Cardiac muscle cell (in vitro differentiated cells and primary cell): Measurements from ENCODE around the gene ARHGEF10L. TPM values are rescaled to one million over a fixed set of nuclear protein-coding genes. Genes with fewer than 3 reads are reported as not detected.

Source experiments
- DNase-seq, 2 donors: peaks; one replicate each; pipeline versions ENCODE4 v3.0.0 to v3.0.0-alpha.2; 2010 to 2017; ENCODE audit warnings: low read depth in 1 of 2, low spot score in 1 of 2
- H3K27ac ChIP-seq: fragments of 200-600 bp; sonication (generic); 2 replicates; pipeline ENCODE4 v1.5.1; 2016
- H3K27me3 ChIP-seq: fragments of 200-600 bp; sonication (generic); 2 replicates; pipeline ENCODE4 v1.6.0; 2016; ENCODE audit warnings: control low read depth
- H3K36me3 ChIP-seq: fragments of 200-600 bp; sonication (generic); 2 replicates; pipeline ENCODE4 v1.5.1; 2016; ENCODE audit warnings: control low read depth
- H3K4me1 ChIP-seq: fragments of 200-600 bp; sonication (generic); 2 replicates; pipeline ENCODE4 v1.8.1; 2017; ENCODE audit warnings: low read depth, mild to moderate bottlenecking, mixed run types
- H3K4me3 ChIP-seq: fragments of 200-600 bp; sonication (generic); 2 replicates; pipeline ENCODE4 v1.5.1; 2016; ENCODE audit warnings: mild to moderate bottlenecking
- H3K9me3 ChIP-seq: fragments of 200-600 bp; sonication (generic); 2 replicates; pipeline ENCODE4 v1.5.1; 2017; ENCODE audit warnings: low read depth, mild to moderate bottlenecking, control low read depth
- CTCF ChIP-seq: IDR thresholded peaks from 2 replicates; pipeline ENCODE4 v1.5.1; 2012; ENCODE audit warnings: low read depth, mild to moderate bottlenecking, low read length
- polyA plus RNA-seq: library from polyadenylated mRNA; unstranded; fragments of >200 nt; fragmentation: Nextera tagmentation; extraction: Ambion mirVana; gene quantifications from 2 replicates; pipeline ENCODE4 v1.2.1, GENCODE V29; 2016
- total RNA-seq: library from RNA; depleted of rRNA; stranded (reverse); fragments of >200 nt; gene quantifications from 2 replicates; pipeline ENCODE4 v1.2.3, GENCODE V29; 2016

Gene ARHGEF10L
- total and polyA plus RNA-seq, 2 experiments from 2014 or later = 32.3 to 55.4 TPM

GRCh38 chr1:17561561-17561985, 22.1 kb downstream of the ARHGEF10L start:
- Histone ChIP-seq H3K36me3 (no peaks in the 10 kb centered on the region), H3K4me3 (no peak overlapping the region)

GRCh38 chr1:17562375-17562774, 22.9 kb downstream of the ARHGEF10L start:
- Histone ChIP-seq H3K27ac (no peak overlapping the region), H3K4me3 (no peak overlapping the region), H3K9me3 (no peaks in the 10 kb centered on the region), H3K27me3 (no peaks in the 10 kb centered on the region), H3K36me3 (no peaks in the 10 kb centered on the region), H3K4me1 (peaks cover 4% of the 10 kb centered on the region)
- no peak for DNase-seq
- no peak for TF ChIP-seq CTCF

More at GRCh38 chr1:17561561-17561985, 22.1 kb downstream of the ARHGEF10L start:
- Histone ChIP-seq H3K4me1 (peaks cover 4% of the 10 kb centered on the region), H3K9me3 (no peaks in the 10 kb centered on the region), H3K27me3 (no peaks in the 10 kb centered on the region), H3K27ac (peak overlapping the region; percentile 28)
- DNase-seq = peak in 1 of 2 donors; percentile 44
- no peak for TF ChIP-seq CTCF

GRCh38 chr1:17563494-17564281, 24.2 kb downstream of the ARHGEF10L start:
- no peak overlapping the region for H3K27ac ChIP-seq
- H3K27me3 ChIP-seq = no peaks in the 10 kb centered on the region
- no peak overlapping the region for H3K4me3 ChIP-seq
- H3K36me3 ChIP-seq = no peaks in the 10 kb centered on the region
- TF ChIP-seq CTCF = no peak
- peaks cover 6% of the 10 kb centered on the region for H3K4me1 ChIP-seq
- DNase-seq = no peak
- no peaks in the 10 kb centered on the region for H3K9me3 ChIP-seq

- Histone ChIP-seq H3K36me3 (no peaks in the 10 kb centered on the region), H3K9me3 (no peaks in the 10 kb centered on the region), H3K4me1 (peaks cover 16% of the 10 kb centered on the region), H3K4me3 (no peak overlapping the region), H3K27ac (peak overlapping the region; percentile 7), H3K27me3 (no peaks in the 10 kb centered on the region)
- no peak for DNase-seq
- TF ChIP-seq CTCF = no peak
Measured at GRCh38 chr1:17564458-17565393, 25.2 kb downstream of the ARHGEF10L start.

- H3K27ac ChIP-seq = no peak overlapping the region
- H3K36me3 ChIP-seq = no peaks in the 10 kb centered on the region
- TF ChIP-seq CTCF = no peak
- peak in 1 of 2 donors; percentile 22 for DNase-seq
- H3K4me1 ChIP-seq = peaks cover 21% of the 10 kb centered on the region
- no peaks in the 10 kb centered on the region for H3K9me3 ChIP-seq
- H3K4me3 ChIP-seq = no peak overlapping the region
- no peaks in the 10 kb centered on the region for H3K27me3 ChIP-seq
Measured at GRCh38 chr1:17565461-17566252, 26.2 kb downstream of the ARHGEF10L start.
